Activated T-cell treated with anti-CD3 and anti-CD28 coated beads, Interleukin-2, amount 50 U/mL, for 4 hours (primary cell): ENCODE measurements around the gene PRKCA. TPM values are rescaled to one million over a fixed set of nuclear protein-coding genes. Genes with fewer than 3 reads are reported as not detected.
A peak's percentile ranks its signal among the peaks of the same experiment; 100 is the strongest.
"Not testable (repeated sequence)": the region's sequence is repeated elsewhere in the genome, so short reads cannot be mapped to it uniquely, and the experiment has no call there.

Experiments
- ATAC-seq, 2 donors: fragments of 200-7000 bp; cut with Tn5 transposase; one replicate each; pipeline ENCODE4 v1.10.0; 2021
- DNase-seq: peaks from one replicate; pipeline ENCODE4 v3.0.0-alpha.2; 2020
- H3K27me3 Mint-ChIP-seq: one replicate; pipeline ENCODE4 v1.8.0; 2021; ENCODE audit warnings: low read depth, mixed read lengths
- H3K36me3 Mint-ChIP-seq: one replicate; pipeline ENCODE4 v1.8.0; 2022; ENCODE audit warnings: mixed read lengths; ENCODE audit not compliant: insufficient read depth
- H3K4me1 Mint-ChIP-seq: one replicate; pipeline ENCODE4 v1.8.0; 2021; ENCODE audit warnings: low read depth, mixed read lengths
- H3K4me3 Mint-ChIP-seq: one replicate; pipeline ENCODE4 v1.8.0; 2021; ENCODE audit warnings: mild to moderate bottlenecking, moderate library complexity, mixed read lengths
- H3K9me3 Mint-ChIP-seq: one replicate; pipeline ENCODE4 v1.8.0; 2021; ENCODE audit warnings: mixed read lengths
- total RNA-seq, 3 donors: library from RNA; stranded (reverse); gene quantifications; one replicate each; pipeline ENCODE4 v1.2.1, GENCODE V29; 2021

PRKCA gene
- total RNA-seq, 3 donors from 2014 or later: 79.4 to 114 (median 95.3) TPM

DNA sequence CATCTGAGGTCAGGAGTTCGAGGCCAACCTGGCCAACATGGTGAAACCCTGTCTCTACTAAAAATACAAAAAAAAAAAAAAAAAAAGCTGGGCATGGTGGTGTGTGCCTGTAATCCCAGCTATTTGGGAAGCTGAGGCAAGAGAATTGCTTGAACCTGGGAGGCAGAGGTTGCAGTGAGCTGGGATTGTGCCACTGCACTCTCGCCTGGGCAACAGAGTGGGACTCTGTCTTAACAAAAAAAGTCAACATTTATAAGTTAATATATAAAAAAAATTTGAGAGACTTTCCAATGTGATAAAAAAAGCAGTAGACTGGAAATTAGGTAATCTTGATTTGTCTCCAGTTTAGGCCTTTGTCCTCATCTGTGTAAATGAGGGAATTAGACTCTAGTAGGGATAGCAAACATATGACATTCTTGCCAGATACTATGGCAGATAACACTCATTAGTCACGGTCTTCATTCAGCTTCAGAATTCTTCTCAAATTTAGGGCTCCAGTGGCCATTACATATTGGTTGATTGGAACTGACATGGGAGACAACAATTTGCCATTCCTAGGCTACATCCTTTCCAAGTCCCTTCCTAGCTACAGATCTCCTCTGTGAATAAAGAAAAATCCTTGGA lies 22.1 kb downstream of the PRKCA start:
- not testable (repeated sequence) for H3K4me3 Mint-ChIP-seq, ATAC-seq, DNase-seq, H3K27me3 Mint-ChIP-seq, H3K9me3 Mint-ChIP-seq
- Mint-ChIP-seq H3K36me3 (peaks cover 26% of the 10 kb centered on the region), H3K4me1 (peaks cover 48% of the 10 kb centered on the region)

DNA sequence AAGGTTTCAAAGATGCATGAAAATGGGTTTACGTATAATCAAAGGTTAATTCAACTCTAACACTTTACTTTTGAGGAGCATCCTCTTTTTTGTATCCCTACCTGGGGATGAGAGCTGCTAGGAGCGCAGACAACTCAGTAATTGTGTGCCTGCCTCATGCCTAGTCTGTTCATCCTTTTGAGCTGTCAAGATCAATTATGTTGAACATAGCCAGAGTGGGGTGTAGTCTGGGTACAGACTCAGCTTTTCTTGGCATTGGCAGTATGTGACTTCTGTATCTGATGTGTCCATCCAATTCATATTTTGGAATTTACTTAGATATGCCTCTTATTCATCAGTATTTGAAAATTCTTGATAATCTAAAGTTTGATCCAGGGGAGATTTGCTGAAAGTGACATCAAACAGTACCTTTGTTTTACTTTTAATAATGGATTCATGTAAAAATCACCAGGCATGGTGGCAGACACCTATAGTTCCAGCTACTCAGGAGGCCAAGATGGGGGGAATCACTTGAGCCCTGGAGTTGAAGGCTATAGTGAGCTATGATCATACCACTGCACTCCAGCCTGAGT lies 24.1 kb downstream of the PRKCA start:
- peaks cover 25% of the 10 kb centered on the region for H3K36me3 Mint-ChIP-seq
- peaks cover 5% of the 10 kb centered on the region for H3K9me3 Mint-ChIP-seq
- no peaks in the 10 kb centered on the region for H3K27me3 Mint-ChIP-seq
- ATAC-seq (no peak), DNase-seq (no peak)
- no peak overlapping the region for H3K4me3 Mint-ChIP-seq
- peaks cover 65% of the 10 kb centered on the region for H3K4me1 Mint-ChIP-seq

DNA sequence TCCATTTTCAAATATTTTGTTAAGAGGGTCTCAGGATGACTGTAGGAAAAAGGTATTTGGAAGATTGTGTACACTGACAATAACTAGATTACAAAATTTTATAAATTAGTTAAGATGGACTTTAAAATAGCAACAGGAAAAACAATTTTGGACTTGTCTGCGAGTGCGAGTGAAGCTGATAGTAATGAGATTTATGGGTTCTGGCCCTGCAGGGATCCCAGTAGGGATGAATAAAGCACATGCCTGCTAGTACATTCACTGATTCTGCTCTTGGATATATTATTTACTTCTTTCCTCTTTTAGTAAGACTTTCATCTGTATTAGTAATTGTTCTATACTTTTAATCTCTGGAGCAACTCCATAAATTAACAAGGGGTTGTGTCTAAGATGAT lies 28.2 kb downstream of the PRKCA start:
- no peak for DNase-seq
- Mint-ChIP-seq H3K27me3 (no peaks in the 10 kb centered on the region), H3K4me3 (peak overlapping the region; percentile 74), H3K9me3 (no peaks in the 10 kb centered on the region), H3K36me3 (peaks cover 13% of the 10 kb centered on the region), H3K4me1 (peaks cover 76% of the 10 kb centered on the region)
- ATAC-seq: no peak

DNA sequence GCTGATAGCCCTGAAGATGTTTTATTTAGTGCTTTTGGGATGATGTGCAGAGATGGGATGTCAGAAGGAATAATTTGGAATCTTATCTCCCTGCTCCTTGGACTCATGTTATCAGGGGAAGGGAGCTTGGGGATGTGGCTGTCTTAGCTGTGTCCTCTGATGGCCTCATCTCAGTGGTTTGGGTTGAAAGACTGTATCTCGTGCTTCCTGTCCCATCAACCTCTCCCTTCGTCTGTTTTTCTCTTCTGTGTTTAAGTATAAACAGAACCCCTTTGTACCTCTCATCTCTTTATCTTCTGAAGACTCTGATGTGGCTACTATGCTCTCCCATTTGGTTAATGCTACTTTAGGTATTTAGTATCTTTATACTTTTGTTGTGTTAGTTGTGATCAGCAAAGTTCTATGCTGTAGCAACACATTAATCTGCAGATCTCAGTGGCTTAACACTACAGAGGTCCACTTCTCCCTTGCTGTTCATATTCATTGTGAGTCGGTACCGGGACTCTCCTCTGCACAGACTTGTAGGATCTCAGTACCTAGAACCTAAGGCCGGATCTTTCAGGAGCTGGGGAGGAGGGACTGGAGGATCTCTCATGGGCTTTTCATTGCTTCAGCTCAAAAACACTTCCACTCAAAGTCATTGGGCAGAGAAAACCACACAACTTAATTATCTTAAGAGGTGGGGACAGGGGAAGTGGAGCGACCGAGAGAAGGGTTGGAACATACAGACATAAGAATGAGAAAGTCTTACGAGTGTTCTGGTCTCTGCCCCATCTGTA lies 28.8 kb downstream of the PRKCA start:
- H3K9me3 Mint-ChIP-seq: no peaks in the 10 kb centered on the region
- peak; percentile 70 to 76 for ATAC-seq
- H3K4me1 Mint-ChIP-seq: peaks cover 75% of the 10 kb centered on the region
- peaks cover 13% of the 10 kb centered on the region for H3K36me3 Mint-ChIP-seq
- H3K27me3 Mint-ChIP-seq: no peaks in the 10 kb centered on the region
- no peak for DNase-seq
- H3K4me3 Mint-ChIP-seq: peak overlapping the region; percentile 74

DNA sequence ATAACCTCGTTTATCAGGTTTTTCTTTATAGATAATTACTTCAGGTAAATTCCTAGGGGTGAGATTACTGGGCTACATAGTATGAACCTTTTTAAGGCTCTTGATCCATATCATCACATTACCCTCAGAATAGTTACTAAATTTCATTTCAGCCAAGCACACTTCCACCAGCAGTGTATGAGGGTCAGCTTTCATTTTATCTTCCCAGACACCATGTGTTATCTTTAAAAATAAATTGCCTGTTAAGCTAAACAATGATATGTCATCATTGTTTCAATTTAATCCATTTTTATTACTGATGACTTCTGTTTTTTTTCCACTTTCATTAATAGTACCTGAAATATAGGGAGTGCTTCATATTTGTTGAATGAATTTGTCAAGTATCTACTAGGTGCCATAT lies 33.4 kb downstream of the PRKCA start:
- Mint-ChIP-seq H3K4me3 (no peak overlapping the region), H3K36me3 (peaks cover 2% of the 10 kb centered on the region), H3K4me1 (peaks cover 75% of the 10 kb centered on the region), H3K27me3 (no peaks in the 10 kb centered on the region), H3K9me3 (no peaks in the 10 kb centered on the region)
- no peak for ATAC-seq
- no peak for DNase-seq

DNA sequence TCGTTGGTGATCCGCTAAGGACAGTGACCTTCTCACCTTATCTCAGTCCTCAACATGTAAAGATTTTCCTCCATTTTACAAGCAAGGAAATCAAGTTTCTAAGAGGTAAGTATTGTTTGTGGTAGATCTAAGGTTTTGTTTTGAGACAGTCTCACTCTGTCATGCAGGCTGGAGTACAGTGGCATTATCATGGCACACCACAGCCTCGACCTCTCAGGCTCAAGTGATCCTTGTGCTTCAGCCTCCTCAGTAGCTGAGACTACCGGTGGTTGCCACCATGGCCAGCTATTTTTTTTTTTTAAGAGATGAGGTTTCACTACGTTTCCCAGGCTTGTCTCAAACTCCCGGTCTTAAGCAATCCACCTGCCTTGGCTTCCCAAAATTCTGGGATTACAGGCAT lies 34.9 kb downstream of the PRKCA start:
- peaks cover 72% of the 10 kb centered on the region for H3K4me1 Mint-ChIP-seq
- DNase-seq: no peak
- no peak overlapping the region for H3K4me3 Mint-ChIP-seq
- no peak for ATAC-seq
- H3K36me3 Mint-ChIP-seq: peaks cover 1% of the 10 kb centered on the region
- no peaks in the 10 kb centered on the region for H3K27me3 Mint-ChIP-seq
- no peaks in the 10 kb centered on the region for H3K9me3 Mint-ChIP-seq

DNA sequence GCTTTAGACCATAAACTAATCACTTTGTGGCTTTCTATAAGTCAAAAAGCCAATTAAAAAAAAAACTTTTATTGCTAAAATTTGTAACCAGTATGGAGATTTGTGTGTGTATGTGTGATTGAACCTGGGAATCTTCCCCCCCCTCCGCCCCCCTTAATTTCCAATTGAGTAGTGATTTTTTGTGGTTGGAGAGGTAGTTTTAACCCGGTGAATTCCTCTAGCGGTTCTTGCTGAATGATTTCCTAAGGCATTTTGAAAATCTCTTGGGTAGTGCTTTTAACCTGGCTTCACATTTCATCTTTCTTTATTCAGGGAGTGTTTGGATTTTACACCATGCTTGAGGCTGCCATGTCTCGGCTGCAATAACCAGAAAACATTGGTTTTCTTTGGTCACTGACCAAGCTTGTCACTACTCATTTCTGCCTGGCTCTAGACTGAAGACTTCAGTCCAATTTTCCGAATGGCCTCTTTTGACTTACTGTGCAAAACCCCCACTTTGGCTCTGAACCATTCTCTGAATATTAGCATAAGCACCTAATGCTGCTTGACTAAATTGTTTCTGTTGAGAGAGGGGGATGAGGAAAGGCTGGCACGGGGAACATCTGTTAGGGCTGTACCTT lies 35.6 kb downstream of the PRKCA start:
- no peaks in the 10 kb centered on the region for H3K9me3 Mint-ChIP-seq
- DNase-seq (no peak), ATAC-seq (no peak)
- no peaks in the 10 kb centered on the region for H3K27me3 Mint-ChIP-seq
- no peak overlapping the region for H3K4me3 Mint-ChIP-seq
- peaks cover 1% of the 10 kb centered on the region for H3K36me3 Mint-ChIP-seq
- H3K4me1 Mint-ChIP-seq: peaks cover 73% of the 10 kb centered on the region

DNA sequence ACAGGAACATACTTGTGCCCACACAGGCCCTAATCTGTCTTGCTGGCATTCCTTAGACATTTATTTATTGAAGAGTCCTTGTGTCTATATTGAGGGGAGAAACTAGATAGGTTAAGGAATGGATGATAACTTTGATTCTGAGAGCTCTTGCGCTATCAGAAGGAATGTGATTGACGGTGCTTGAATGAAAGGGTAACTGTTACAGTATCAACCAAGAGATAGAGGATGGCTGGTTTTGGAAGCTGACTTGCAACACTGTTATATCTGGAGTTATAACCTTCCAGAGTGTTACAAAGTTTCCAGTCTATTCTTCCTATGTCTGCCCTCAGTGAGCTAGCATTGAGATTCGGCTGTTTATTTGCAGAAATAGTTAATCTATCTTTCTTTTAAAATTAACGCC lies 36.5 kb downstream of the PRKCA start:
- no peaks in the 10 kb centered on the region for H3K9me3 Mint-ChIP-seq
- ATAC-seq: no peak
- no peaks in the 10 kb centered on the region for H3K27me3 Mint-ChIP-seq
- peaks cover 6% of the 10 kb centered on the region for H3K36me3 Mint-ChIP-seq
- no peak for DNase-seq
- no peak overlapping the region for H3K4me3 Mint-ChIP-seq
- peaks cover 74% of the 10 kb centered on the region for H3K4me1 Mint-ChIP-seq

DNA sequence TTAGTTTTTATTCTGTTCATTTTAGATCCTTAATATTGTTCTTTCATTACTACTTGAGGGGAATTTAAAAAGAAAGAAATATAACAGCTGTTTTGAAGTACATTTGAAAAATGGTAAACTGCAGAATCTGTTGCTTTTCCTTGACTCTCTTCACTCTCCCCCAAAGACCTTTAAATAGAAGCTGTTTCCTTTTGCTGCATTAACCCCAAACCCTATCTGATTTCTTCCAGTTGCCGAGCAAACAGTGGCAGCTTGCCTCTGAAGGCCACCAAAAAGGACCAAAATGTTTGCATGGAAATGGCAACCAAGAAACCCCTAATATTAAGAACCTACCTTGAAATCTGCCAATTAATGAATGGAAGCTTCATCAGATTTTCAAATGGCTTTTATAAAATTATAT lies 37.1 kb downstream of the PRKCA start:
- peaks cover 6% of the 10 kb centered on the region for H3K36me3 Mint-ChIP-seq
- no peak for DNase-seq
- no peak for ATAC-seq
- H3K27me3 Mint-ChIP-seq: no peaks in the 10 kb centered on the region
- H3K4me1 Mint-ChIP-seq: peaks cover 69% of the 10 kb centered on the region
- peak overlapping the region; percentile 0 for H3K4me3 Mint-ChIP-seq
- H3K9me3 Mint-ChIP-seq: no peaks in the 10 kb centered on the region

DNA sequence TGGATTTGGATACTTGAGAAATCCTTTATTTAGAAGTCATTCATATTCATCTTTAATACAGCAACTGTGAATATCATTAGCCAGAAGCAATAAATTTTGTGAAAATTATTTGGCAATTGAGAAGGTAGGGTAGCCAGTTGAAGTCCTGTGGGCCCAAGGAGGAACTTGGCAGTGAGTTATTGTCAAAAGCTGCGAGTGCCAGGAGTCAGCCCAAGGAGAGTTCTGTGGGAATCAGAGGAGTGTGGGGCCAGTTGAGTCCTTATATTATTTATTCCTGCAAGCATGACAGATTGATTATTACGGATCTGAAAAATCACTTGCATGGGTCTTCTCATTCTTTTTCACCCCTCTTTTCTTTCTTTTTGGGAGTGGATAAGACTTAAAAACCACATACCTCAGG lies 38.3 kb downstream of the PRKCA start:
- no peak for ATAC-seq
- Mint-ChIP-seq H3K27me3 (no peaks in the 10 kb centered on the region), H3K9me3 (no peaks in the 10 kb centered on the region), H3K4me1 (peaks cover 62% of the 10 kb centered on the region), H3K36me3 (peaks cover 6% of the 10 kb centered on the region), H3K4me3 (no peak overlapping the region)
- no peak for DNase-seq

DNA sequence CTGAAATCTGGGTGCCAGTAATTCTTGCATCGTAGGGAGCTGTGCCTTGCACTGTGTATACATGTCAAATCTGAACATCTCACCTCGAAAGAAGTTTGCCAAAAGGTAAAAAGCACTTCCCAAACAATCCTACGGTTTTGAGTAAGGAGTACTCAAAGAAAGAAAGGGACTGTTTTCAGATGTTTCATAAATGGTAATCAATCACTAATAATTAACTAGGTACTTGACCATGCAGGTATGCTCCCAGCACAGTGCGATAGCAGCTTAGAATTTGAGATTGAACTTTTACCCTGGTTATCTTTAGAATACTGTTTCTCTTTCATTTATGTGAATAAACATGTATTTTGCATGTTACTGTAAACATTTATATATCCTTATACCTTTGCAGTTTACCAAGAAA lies 39.0 kb downstream of the PRKCA start:
- Mint-ChIP-seq H3K27me3 (no peaks in the 10 kb centered on the region), H3K4me3 (no peak overlapping the region), H3K36me3 (peaks cover 6% of the 10 kb centered on the region), H3K4me1 (peaks cover 58% of the 10 kb centered on the region), H3K9me3 (no peaks in the 10 kb centered on the region)
- ATAC-seq: no peak
- DNase-seq: no peak

DNA sequence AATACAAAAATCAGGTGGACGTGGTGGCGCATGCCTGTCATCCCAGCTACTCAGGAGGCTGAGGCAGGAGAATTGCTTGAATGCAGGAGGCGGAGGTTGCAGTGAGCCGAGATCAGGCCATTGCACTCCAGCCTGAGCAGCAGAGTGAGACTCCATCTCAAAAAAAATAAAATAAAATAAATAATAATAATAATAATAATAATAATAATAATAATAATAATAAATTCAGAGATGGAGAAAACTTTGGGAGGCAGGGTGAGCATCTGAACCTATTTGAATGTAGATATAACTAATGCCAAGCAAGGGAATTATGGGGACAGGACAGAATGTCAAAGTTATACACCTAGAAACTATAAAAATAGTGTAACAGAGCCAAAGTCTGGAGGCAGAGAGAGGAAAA lies 39.9 kb downstream of the PRKCA start:
- H3K4me3 Mint-ChIP-seq, H3K9me3 Mint-ChIP-seq, ATAC-seq, H3K36me3 Mint-ChIP-seq, DNase-seq, H3K27me3 Mint-ChIP-seq: not testable (repeated sequence)
- peaks cover 56% of the 10 kb centered on the region for H3K4me1 Mint-ChIP-seq

DNA sequence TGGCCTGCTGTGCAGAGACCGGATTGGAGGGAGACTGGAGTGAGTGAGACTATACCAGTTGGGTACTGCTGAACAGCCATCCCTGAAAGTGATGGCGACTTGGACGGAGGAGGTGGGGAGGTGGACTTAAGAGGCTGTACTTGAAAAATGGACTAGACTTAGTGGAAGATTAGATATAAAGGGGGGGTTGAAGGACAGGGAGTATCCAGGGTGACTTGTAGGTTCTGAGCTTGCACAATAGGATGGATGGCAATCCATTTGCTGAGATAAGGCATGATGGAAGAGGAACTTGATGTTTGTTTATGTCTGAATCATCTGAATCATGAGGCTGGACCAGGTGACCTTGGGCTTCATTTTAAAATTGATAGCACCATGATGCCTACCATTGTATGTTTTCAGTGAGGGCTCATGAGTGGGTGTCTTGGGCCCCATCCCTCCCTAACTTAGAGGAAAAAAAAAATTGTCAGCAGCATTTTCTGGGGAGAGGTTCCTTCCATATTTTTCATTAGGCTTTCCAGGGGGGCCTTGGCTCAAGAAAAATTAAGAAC lies 41.2 kb downstream of the PRKCA start:
- Mint-ChIP-seq H3K9me3 (no peaks in the 10 kb centered on the region), H3K36me3 (peaks cover 5% of the 10 kb centered on the region), H3K4me1 (peaks cover 59% of the 10 kb centered on the region), H3K4me3 (no peak overlapping the region), H3K27me3 (no peaks in the 10 kb centered on the region)
- DNase-seq (no peak), ATAC-seq (no peak)

DNA sequence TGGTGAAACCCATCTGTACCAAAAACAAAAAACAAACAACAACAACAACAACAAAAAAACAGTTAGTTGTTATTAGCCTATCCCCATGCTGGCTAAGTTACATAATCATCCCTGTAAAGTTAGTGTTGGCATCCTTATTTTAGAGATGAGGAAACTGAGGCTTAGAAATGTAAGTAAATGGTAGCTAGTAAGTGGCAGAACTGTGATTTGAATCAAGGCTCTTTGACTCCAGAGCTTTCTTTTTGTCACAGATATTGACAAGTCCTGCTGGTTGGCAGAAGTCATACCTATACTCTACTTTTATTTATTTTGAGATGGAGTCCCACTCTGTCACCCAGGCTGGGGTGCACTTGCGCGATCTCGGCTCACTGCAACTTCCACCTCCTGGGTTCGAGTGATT lies 42.1 kb downstream of the PRKCA start:
- no peak overlapping the region for H3K4me3 Mint-ChIP-seq
- peaks cover 5% of the 10 kb centered on the region for H3K36me3 Mint-ChIP-seq
- H3K4me1 Mint-ChIP-seq: peaks cover 59% of the 10 kb centered on the region
- no peaks in the 10 kb centered on the region for H3K9me3 Mint-ChIP-seq
- no peak for ATAC-seq
- no peaks in the 10 kb centered on the region for H3K27me3 Mint-ChIP-seq
- DNase-seq: no peak
